GM21515 (cell line): ENCODE results near the gene UBE3C.

Experiments used
- ATAC-seq: cut with Tn5 transposase; IDR thresholded peaks from one replicate; pipeline ENCODE4 v1.9.1; 2021; ENCODE audit not compliant: unreplicated experiment

UBE3C gene

DNA sequence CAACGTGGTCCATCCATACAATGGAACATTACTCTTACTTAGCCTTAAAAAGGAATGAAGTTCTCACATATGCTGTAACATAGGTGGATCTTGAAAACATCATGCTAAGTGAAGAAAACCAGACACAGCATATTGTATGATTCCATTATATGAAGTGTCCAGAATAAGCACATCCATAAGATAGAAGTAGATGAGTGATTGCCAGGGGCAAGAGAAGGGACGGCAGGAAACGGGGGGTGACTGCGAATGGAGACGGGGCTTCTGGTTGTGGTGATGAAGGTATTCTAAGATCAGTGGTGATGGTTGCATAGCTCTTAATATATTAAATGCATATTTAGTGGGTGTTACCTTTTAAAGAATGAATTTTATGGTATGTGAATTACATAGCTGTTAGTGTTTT is 29.8 kb downstream of the UBE3C start:
- no peak for ATAC-seq

- ATAC-seq, result no peak
Measured at GRCh38 chr7:157176771-157177170, 38.0 kb downstream of the UBE3C start.

- no peak for ATAC-seq
Measured at GRCh38 chr7:157177333-157177982, 38.7 kb downstream of the UBE3C start.

DNA sequence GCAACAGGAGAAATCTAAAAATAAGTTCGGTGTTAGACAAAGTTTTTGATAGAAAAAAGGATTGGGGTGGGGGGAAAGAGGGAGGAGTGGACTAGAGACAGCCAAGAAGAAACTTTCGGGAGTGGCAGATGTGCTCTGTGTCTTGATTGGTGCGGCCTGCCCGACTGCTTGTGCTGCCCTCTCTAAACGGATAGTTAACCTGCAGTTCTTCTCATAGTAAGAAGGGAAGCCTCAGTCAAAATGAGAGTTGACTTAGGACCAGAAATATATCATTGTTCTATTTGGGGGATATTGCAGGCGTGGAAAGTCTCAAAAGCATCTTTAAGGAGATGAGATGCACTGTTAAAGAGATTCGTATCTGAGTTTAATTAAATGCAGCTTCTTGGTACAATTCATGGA is 39.3 kb downstream of the UBE3C start:
- peak; percentile 72 for ATAC-seq

GRCh38 chr7:157183832-157184231 is 45.1 kb downstream of the UBE3C start:
- no peak for ATAC-seq

GRCh38 chr7:157188091-157188665 is 49.5 kb downstream of the UBE3C start:
- ATAC-seq, result no peak

DNA sequence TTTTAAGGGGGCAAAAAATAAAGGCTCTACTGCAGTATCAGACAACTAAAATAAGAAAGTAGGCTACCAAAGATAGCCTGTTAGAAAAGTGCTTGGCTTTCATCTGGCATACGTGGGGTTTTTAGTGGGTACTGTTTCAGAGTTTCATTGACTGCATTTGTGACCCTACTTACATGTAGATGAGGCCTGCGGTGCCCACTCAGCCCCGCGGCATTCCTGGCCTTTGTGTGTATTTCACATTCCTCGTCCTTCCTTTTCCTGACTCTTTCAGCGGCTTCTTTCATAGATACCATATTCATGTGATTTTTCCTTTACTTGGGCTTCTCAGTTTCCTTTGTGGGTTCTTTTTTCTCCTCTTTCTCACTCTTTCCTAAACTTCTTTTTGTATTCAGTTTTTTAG is 50.7 kb downstream of the UBE3C start:
- no peak for ATAC-seq

DNA sequence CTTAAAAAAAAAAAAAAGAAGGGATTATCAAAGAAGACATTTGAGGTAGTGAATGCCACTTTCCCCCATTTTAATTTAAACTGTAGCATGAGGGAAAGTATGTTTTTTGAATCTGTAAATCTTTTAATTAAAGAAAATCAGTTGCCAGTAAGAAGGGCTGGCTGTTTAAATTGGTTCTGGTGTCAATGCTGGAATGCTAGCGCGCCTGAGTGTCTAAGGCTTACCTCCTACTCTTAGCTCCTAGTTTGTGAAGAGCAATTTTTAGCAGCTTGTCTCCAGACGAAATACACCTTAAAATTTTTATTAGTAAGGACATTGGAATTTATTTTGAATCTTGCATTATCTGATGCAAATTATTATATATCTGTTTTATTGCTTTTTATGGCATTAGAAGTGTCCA is 54.1 kb downstream of the UBE3C start:
- ATAC-seq, result no peak

DNA sequence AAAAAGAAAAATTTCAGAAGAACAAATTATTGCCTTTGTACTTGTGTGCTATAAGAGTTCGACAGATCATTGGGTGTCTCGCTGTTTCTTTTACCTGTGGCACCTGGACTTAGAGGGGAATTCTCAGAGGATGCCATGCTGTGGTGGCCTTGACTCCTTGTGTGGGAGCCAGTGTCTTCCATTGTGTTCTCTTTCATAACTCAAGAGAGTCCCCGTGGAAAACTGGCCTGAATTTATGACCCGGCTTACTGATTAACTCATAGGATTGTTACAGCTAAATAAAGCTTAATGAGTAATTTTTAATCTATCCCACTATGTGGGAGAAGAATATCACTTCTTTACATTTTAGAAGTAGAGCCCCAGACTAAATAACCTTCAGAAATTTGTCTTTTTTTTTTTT is 54.5 kb downstream of the UBE3C start:
- ATAC-seq, result no peak

DNA sequence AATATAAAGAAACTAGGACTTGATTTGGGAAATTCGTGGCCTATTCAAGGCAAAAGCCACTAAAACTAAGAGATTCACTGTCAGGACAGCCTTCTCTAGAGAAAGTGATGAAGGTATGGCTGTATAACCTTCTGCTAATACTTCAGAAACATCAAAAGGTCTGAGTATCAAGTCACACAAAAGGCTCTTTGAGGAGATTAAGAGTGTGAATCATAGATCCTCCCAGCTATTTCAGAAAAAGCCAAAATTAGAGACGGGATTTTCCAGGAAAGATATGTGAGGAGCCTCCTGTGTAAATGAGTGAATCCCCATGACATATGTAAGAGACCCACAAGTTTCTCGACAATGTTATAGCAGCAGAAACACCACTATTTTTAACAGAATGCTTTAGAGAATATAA is 56.2 kb downstream of the UBE3C start:
- ATAC-seq, result no peak

DNA sequence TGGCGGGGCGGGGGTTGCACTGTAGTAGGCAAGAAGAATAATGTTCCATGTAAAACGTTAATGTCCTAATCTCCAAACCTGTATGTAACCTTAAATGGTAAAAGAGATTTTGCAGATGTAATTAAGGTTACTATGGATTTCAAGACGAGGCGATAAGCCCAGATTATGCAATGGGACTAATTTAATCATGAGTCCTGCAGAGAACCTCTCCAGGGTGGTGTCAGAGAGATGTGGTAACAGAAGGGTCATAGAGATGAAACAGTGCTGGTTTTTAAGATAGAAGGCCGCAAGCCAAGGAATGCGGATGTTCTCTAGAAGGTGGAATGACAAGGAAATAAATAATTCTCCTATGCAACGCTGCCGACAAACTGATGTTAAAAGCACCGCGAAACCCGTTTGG is 57.1 kb downstream of the UBE3C start:
- ATAC-seq, result no peak

DNA sequence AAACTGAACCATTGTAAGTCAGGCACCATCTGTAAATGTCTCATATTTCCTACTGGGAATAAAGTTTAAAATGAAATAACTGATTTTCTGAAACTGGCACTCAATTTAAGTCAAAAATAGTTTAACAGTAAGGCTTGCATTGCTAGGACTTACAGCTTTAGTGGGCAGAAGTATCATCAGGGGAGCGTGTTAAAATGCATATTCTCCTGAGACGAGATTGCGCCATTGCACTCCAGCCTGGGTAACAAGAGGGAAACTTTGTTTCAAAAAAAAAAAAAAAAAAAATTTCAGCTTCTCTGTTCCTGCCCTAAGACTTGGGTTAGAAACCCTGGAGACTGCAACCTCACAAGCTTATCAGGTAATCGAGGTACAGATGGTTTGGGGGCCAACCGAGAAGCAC is 65.4 kb downstream of the UBE3C start:
- ATAC-seq, result no peak

DNA sequence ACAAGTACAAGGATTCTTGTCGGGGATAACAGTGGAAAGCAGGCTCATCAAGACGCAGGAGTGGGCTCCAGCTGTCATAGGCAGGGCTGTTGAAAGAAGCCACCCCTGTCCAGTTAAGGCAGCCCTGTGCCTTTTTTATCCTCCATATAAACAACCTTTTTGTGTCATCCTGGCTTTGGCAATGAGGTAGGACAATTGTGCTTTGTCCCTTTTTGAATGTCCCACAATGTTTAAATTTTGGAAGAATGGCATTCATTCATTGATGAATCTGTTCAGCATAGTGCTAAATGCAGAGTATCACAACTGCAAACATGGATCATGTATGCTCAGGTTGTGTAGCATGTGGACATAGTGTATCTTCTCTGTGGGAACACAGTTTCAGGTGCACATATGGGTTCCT is 66.7 kb downstream of the UBE3C start:
- no peak for ATAC-seq

DNA sequence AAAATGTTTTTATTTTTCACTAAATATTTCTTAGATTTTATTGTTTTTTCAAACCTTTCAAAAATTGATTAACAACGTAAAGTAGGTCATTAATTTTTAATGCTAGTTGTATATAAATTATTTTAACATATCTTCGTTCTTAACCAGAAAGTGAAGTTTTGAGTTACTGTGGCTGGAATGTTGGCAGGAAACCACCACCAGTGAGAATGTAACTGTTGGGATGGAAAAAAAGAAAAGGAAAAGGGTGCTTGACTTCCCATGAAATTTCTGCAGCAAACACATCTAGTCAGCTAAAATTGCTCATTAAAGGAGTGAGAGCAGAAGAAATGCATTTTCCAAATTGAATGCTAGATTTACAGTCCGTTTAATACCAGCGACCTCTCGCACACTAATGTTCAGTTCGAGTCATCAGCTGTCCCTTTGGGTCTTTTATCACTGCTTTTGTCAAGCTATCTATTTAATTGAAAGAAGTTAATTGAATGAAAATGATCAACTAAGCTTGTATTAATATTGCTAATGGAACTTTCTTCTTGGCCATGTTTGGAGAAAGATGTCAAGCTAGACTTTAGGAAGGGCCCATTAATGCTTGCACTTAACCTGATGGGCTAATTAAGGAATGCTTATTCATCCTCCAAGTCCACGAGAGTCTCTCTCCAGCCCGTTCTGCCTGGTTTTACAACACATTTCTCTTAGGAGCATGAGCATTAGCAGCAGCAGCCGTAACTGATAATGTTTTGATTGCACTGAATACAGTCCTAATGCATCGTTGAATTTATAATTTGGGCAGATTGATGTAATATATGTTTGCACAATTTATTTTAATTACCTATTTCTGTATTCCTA is 70.1 kb downstream of the UBE3C start:
- ATAC-seq, result no peak

- ATAC-seq, result no peak
Measured at GRCh38 chr7:157210682-157211081, 72.0 kb downstream of the UBE3C start.

- ATAC-seq, result no peak
Measured at GRCh38 chr7:157211690-157212089, 73.0 kb downstream of the UBE3C start.

- ATAC-seq, result peak; percentile 70
Measured at GRCh38 chr7:157219154-157219553, 80.4 kb downstream of the UBE3C start.

DNA sequence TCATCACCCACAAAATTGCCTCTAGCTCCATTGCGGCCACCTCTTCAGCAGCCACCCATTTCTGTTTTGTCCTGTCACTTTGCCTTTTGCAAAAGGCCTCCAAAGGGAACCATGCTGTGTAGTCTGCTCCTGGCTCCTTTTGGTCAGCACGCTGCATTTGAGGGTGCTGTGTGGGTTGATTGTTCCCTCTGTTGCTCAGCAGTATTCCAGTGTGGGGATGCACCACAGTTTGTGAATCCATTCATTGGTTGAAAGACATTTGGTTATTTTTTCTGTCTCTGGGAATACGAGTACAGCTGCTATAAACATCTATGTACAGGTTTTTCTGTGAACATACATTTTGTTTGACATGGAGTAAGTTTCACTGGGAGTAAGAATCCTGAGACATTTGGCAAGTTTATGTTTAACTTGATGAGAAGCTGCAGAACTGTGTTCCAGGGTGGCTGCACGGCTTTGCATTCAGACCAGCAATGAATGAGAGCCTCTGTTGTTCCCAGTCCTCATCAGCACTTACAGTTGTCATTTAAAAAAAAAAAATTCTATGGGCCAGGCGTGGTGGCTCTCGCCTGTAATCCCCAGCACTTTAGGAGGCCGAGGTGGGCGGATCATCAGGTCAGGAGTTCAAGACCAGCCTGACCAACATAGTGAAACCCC is 82.3 kb downstream of the UBE3C start:
- no peak for ATAC-seq

- no peak for ATAC-seq
Measured at GRCh38 chr7:157222687-157223086, 84.0 kb downstream of the UBE3C start.

DNA sequence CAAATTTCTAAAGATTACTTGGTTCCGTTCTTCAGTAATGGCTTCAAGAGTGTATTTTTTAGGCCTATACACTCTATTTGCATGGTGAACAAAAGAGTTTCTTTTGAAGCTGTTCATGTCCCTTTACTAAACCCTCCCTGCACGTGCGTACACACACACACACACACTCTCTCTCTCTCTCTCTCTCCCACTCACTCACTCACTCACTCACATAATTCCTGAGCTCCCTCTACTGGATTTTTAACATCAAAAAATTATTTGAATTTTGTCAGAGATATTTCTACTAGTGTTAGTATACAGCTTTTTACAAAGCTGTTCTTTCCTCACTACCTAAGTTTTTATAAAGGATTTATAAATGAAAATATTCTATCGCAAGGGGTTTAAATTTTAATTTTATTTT is 85.9 kb downstream of the UBE3C start:
- ATAC-seq, result no peak

DNA sequence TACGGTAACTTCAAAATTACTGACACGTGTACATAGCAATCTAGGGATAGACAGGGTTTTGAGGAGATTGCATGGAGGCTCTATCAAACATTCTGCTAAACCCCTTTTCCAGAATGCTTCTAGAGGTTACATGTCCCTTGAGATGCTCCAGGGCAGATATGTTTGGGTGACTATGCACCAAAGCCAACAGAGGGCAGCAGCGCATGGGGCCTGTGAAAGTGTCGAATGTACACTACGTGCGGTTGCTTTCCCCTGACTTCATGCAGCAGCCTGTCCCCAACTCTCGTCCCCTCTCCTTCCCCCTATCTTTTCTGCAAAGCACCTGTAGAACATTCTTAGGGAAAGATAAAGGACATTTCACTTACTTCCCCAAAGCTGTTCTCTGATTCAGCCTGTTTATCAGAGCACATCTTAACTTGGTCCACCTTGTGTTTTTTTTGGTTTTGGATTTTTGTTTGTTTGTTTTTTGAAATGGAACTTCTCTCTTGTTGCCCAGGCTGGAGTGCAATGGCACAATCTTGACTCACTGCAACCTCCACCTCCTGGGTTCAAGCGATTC is 90.2 kb downstream of the UBE3C start:
- ATAC-seq, result no peak
